Astrocyte of the cerebellum (primary cell): ENCODE data around the gene SPRYD3.

Experiments used
- DNase-seq: peaks from one replicate; pipeline ENCODE4 v3.0.0-alpha.2; 2011; ENCODE audit warnings: low read depth
- H3K4me3 ChIP-seq: 2 replicates; pipeline ENCODE4 v1.5.1; 2011; ENCODE audit warnings: mild to moderate bottlenecking, low read depth, low read length, moderate library complexity
- in situ Hi-C: cut with HindIII; loops from 2 replicates; pipeline ENCODE4 v1.10.0; 2017; ENCODE audit warnings: low sequenced_read_pairs
- TF ChIP-seq, protein P1 (sequence below): IDR thresholded peaks from 2 replicates; pipeline ENCODE4 v1.5.1; 2012; ENCODE audit warnings: low read length, low read depth, moderate library complexity, mild to moderate bottlenecking; ENCODE audit errors: missing control alignments

Gene SPRYD3, protein sequence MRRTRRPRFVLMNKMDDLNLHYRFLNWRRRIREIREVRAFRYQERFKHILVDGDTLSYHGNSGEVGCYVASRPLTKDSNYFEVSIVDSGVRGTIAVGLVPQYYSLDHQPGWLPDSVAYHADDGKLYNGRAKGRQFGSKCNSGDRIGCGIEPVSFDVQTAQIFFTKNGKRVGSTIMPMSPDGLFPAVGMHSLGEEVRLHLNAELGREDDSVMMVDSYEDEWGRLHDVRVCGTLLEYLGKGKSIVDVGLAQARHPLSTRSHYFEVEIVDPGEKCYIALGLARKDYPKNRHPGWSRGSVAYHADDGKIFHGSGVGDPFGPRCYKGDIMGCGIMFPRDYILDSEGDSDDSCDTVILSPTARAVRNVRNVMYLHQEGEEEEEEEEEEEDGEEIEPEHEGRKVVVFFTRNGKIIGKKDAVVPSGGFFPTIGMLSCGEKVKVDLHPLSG

DNA sequence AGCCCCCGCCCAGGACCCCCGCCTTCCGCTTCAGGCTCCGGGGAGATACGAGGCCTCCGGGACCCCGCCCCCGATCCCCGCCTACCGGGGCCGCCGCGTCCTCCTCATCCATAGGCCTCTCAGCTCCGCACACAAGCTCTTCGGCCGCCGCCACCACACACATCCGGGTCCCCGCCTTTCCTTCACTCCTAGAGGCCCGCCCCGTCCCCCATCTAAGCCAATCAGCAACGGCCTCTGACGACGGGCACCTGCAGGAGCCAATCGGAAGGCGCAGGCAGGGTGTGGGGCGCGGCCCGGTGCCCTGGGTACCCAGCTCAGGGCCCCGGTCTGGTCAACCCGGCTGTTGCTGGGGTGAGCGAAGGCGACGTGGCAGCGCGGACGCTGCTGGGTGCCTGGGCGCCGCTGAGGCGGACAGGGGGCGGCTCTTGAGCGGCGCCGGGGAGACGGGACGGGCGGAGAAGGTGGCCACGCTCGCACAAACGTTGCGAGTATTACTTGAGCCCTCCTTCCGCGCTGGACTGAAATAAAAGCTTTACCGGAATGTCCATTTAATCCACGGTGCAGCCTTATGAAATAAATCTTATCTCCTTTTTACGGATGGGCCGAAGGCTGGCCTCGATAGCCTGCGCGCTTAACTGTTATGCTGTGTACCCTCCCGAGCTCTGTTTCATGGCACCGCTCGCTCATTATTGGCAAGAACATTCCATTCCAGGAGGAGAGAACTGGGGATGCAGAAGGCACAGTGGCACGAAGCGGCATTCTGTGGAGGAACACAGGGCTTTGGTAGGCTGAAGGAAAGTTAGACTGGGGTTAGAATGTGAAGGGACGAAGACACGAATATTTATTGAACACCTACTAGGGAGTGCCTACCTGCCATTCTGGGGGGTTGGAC, at the start of gene SPRYD3:
TSS of gene SPRYD3 (minus strand) at position 165 of the 892 bp plus-strand sequence. CDS start at position 108, 57 bp downstream.
- H3K4me3 ChIP-seq: peak within 1 kb of the TSS; percentile 62
- DNase-seq: peak; percentile 85
- TF ChIP-seq, protein P1, sequence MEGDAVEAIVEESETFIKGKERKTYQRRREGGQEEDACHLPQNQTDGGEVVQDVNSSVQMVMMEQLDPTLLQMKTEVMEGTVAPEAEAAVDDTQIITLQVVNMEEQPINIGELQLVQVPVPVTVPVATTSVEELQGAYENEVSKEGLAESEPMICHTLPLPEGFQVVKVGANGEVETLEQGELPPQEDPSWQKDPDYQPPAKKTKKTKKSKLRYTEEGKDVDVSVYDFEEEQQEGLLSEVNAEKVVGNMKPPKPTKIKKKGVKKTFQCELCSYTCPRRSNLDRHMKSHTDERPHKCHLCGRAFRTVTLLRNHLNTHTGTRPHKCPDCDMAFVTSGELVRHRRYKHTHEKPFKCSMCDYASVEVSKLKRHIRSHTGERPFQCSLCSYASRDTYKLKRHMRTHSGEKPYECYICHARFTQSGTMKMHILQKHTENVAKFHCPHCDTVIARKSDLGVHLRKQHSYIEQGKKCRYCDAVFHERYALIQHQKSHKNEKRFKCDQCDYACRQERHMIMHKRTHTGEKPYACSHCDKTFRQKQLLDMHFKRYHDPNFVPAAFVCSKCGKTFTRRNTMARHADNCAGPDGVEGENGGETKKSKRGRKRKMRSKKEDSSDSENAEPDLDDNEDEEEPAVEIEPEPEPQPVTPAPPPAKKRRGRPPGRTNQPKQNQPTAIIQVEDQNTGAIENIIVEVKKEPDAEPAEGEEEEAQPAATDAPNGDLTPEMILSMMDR: no peak
- in situ Hi-C loops: loop anchor here (5.0 to 10.0 kb wide), 2 partner anchors 53 to 115 kb away; no protein-coding TSS in a partner anchor

DNA sequence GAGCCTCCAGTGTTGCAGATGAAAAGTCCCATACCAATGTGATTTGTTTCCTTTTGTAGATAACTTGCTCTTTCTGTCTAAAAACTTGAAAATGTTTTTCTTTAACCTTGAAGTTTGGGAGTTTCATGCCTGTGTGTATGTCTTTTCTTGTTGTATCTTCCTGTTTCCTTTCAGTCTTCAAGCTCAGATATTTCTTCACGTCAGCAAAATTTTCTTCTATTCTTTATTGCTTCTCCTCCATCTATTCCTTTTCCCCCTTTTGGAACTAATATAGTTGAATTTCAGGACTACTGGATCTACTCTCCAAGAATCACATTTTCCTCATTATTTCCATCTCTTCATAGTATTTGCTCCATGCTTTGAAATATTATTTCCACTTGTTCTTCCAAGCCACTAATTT, 48.0 kb upstream of the SPRYD3 start:
- no peak overlapping the region for H3K4me3 ChIP-seq
- in situ Hi-C loops: no loop called here
- TF ChIP-seq, protein P1: no peak
- DNase-seq: no peak

DNA sequence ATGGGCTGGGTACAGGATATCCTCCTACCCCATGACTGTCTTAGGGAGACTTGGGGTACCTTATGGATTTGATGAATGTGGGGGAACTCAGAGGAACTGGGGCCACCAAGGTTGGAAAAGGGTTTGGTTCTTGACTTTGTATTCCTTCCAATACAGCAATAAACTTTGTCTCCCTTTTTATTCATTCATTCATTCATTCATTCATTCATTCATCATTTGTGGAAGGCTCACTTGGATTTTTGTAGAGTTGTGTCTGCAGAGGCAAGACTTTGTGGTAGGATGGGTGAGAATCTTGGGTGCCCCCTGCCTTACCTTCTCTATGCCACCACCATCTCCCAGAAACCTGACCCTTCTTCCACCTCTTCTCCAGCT, 45.1 kb upstream of the SPRYD3 start:
- TF ChIP-seq, protein P1: no peak
- no peak overlapping the region for H3K4me3 ChIP-seq
- in situ Hi-C loops: no loop called here
- DNase-seq: no peak

DNA sequence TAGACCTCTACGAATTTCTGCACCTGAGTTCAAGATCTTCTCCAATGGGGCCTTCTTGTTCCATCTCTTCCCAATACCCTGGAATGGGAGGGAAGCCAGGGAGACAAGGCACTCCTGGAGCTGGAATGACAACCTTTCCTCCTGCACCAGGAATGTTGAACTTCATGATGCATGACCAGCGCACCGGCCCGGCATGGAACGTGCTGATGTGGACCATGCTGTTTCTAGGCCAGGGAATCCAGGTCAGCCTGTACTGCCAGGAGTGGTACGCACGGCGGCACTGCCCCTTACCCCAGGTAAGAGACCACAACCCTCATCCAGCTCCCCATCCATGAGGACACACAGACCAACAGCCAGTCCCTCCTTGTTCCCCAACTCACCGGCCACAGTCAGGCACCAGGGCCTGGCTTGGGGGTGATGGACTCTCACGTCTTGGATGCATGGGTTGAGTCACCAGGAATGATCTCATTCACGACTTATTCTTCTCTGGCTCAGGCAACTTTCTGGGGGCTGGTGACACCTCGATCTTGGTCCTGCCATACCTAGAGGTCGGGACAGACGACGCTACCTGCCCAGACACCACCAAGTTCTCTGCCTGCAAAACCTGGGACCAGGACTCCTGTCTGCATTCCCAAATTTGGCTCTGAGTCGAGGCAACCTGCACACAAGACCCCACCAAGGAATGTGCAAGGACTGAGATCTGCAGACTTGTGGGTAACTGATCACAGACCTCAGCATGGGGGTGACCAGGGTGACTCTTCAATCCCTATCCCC, 44.6 kb upstream of the SPRYD3 start:
- no peak for DNase-seq
- TF ChIP-seq, protein P1: no peak
- in situ Hi-C loops: no loop called here
- no peak overlapping the region for H3K4me3 ChIP-seq

DNA sequence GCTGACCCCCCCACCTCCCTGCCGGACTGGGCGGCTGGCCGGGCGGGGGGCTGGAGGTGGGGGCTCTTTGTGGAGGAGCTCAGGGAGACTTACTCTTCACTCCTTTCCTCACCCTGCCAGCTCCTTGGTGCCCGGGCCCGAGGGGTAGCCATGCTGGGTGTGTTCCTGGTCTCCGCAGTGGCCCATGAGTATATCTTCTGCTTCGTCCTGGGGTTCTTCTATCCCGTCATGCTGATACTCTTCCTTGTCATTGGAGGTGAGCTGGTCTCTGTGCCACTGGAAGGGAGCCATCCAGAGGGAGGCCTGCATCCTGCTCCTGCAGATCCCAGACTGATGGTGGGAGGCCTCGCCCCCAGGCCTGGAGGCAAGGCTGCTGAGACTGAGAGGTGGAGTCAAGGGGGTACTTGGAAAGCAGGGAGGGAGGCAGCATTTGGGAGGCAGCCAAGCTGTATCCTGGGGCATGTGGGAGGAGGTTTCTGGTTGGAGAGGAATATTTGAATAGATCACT, 43.8 kb upstream of the SPRYD3 start:
- in situ Hi-C loops: no loop called here
- TF ChIP-seq, protein P1: no peak
- H3K4me3 ChIP-seq: no peak overlapping the region
- no peak for DNase-seq
